ENCODE data around the gene RAF1. TPM values are rescaled to one million over a fixed set of nuclear protein-coding genes. Genes with fewer than 3 reads are reported as not detected.

Gene RAF1
- total RNA-seq, 4 donors from 2014 or later = 73.2 to 107 (median 84.2) TPM

GRCh38 chr3:12566976-12567375 is 96.9 kb downstream of the RAF1 start:
- Histone ChIP-seq H3K36me3 (peaks cover 16 to 39% (median 29%) of the 10 kb centered on the region in 3 donors), H3K4me1 (peaks cover 0 to 38% (median 11%) of the 10 kb centered on the region in 3 donors), H3K27me3 (no peaks in the 10 kb centered on the region), H3K27ac (no peak overlapping the region), H3K4me3 (no peak overlapping the region), H3K9me3 (peaks cover 0 to 4% (median 0%) of the 10 kb centered on the region in 3 donors)
- intact Hi-C loops (cut with DNase I) = no loop called here
- TF ChIP-seq CTCF (IDR thresholded peaks at IDR 0.05) (no peak), POLR2A (IDR thresholded peaks at IDR 0.05) (no peak)
- no peak for DNase-seq

GRCh38 chr3:12562451-12562850 is 101.5 kb downstream of the RAF1 start:
- TF ChIP-seq CTCF (IDR thresholded peaks at IDR 0.05) (no peak), POLR2A (IDR thresholded peaks at IDR 0.05) (no peak)
- Histone ChIP-seq H3K36me3 (peaks cover 0 to 5% (median 0%) of the 10 kb centered on the region in 3 donors), H3K27me3 (no peaks in the 10 kb centered on the region), H3K4me1 (peaks cover 0 to 66% (median 15%) of the 10 kb centered on the region in 3 donors), H3K27ac (no peak overlapping the region), H3K4me3 (no peak overlapping the region), H3K9me3 (peaks cover 0 to 4% (median 0%) of the 10 kb centered on the region in 3 donors)
- no peak for DNase-seq
- WGBS, 2 donors = 58 to 60% methylated on average over 1 of the region's 1 CpG
- intact Hi-C loops (cut with DNase I) = no loop called here

DNA sequence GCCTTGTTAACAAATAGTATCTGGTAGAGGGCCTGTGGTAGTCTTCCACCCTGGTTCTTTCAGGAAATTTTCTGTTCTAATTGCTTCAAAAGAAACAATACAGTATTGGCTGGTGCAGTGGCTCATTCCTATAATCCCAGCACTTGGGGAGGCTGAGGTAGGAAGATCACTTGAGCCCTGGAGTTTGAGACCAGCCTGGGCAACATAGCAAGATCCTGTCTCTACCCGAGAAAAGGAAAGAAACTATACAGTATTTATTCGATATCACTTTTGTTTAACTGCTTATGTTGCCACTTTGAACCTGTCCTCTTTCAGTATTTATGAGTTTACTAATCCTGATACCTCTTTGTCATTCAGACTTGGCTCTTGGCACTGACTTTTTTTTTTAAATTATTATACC is 102.5 kb downstream of the RAF1 start:
- intact Hi-C loops (cut with DNase I) = no loop called here
- no peak overlapping the region for H3K4me3 ChIP-seq
- TF ChIP-seq POLR2A (IDR thresholded peaks at IDR 0.05) (no peak), CTCF (IDR thresholded peaks at IDR 0.05) (no peak)
- peaks cover 0 to 4% (median 0%) of the 10 kb centered on the region in 3 donors for H3K9me3 ChIP-seq
- no peaks in the 10 kb centered on the region for H3K27me3 ChIP-seq
- no peak for DNase-seq
- peaks cover 0 to 59% (median 15%) of the 10 kb centered on the region in 3 donors for H3K4me1 ChIP-seq
- 53 to 63% methylated on average over 2 of the region's 2 CpGs for WGBS, 2 donors
- H3K36me3 ChIP-seq = peaks cover 0 to 5% (median 0%) of the 10 kb centered on the region in 3 donors
- no peak overlapping the region for H3K27ac ChIP-seq

DNA sequence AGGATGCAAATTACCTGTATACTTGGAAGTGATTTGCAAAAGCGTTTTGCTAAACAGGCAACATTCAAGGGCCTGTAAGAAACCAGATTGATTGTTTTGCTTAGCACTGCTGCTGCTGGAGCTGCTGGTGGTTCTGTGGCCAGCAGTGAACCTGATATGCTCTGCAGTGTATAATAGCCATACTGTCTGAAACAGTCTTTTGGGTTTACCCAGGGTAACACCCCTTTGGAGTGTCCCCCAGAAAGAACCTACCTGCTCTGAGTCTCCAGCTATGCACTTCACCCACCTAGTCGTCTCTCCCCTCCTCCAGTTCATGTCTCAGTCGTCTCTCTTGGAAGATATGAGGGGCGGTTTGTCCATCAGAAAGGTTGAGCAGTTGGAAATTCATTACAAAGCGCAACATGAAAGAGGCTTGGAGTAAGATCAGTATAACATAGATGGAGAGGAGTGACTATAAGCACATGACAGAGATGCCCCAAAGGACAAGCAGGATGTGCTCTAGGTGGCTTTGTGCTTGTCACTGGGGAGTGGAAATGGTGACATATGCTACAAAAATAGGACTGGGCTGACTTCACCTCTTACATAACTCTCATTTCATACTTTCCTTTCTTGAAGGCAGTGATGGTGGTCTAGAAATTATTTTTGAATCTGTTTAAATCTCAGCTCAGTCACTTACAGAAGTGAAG is 103.3 kb downstream of the RAF1 start:
- Histone ChIP-seq H3K27ac (no peak overlapping the region), H3K27me3 (no peaks in the 10 kb centered on the region), H3K4me1 (peaks cover 0 to 66% (median 20%) of the 10 kb centered on the region in 3 donors), H3K9me3 (no peaks in the 10 kb centered on the region), H3K4me3 (no peak overlapping the region), H3K36me3 (peaks cover 0 to under 1% (median 0%) of the 10 kb centered on the region in 3 donors)
- TF ChIP-seq POLR2A (IDR thresholded peaks at IDR 0.05) (no peak), CTCF (IDR thresholded peaks at IDR 0.05) (no peak)
- 77 to 81% methylated on average over 3 to 5 of the region's 5 CpGs for WGBS, 2 donors
- no peak for DNase-seq
- intact Hi-C loops (cut with DNase I) = no loop called here

GRCh38 chr3:12559520-12559919 is 104.4 kb downstream of the RAF1 start:
- 78 to 79% methylated on average over 3 of the region's 3 CpGs for WGBS, 2 donors
- H3K9me3 ChIP-seq = no peaks in the 10 kb centered on the region
- peaks cover 0 to 67% (median 20%) of the 10 kb centered on the region in 3 donors for H3K4me1 ChIP-seq
- peaks cover 0 to 7% (median 0%) of the 10 kb centered on the region in 4 donors for H3K27me3 ChIP-seq
- H3K36me3 ChIP-seq = no peaks in the 10 kb centered on the region
- intact Hi-C loops (cut with DNase I) = no loop called here
- DNase-seq = no peak
- H3K4me3 ChIP-seq = no peak overlapping the region
- no peak overlapping the region for H3K27ac ChIP-seq
- no peak for TF ChIP-seq CTCF (IDR thresholded peaks at IDR 0.05)
- no peak for TF ChIP-seq POLR2A (IDR thresholded peaks at IDR 0.05)
